Fibroblast of the aortic adventitia (primary cell): ENCODE measurements around the gene UHRF1. TPM values are rescaled to one million over a fixed set of nuclear protein-coding genes. Genes with fewer than 3 reads are reported as not detected.
A peak's percentile ranks its signal among the peaks of the same experiment; 100 is the strongest.

Source experiments
- DNase-seq: peaks from one replicate; pipeline ENCODE4 v3.0.0-alpha.2; 2010; ENCODE audit warnings: low read depth
- H3K4me3 ChIP-seq: 2 replicates; pipeline ENCODE4 v1.5.1; 2011; ENCODE audit warnings: low read depth, mild to moderate bottlenecking, control low read depth, low read length, moderate library complexity
- CTCF ChIP-seq: IDR thresholded peaks from 2 replicates; pipeline ENCODE4 v1.5.1; 2011; ENCODE audit warnings: mild to moderate bottlenecking, low read length, control low read depth, inconsistent platforms; ENCODE audit not compliant: insufficient read depth
- total RNA-seq: library from RNA; depleted of rRNA; stranded (reverse); fragments of >200 nt; gene quantifications from 2 replicates; pipeline ENCODE4 v1.2.3, GENCODE V29; 2012; ENCODE audit warnings: low replicate concordance

Gene UHRF1
- total RNA-seq, 1 donor = 61.8 TPM

GRCh38 chr19:4962085-4962619 is 52.9 kb downstream of the UHRF1 start:
- TF ChIP-seq CTCF = no peak
- no peak for DNase-seq
- H3K4me3 ChIP-seq = no peak overlapping the region

GRCh38 chr19:4965061-4965460 is 55.8 kb downstream of the UHRF1 start:
- no peak for TF ChIP-seq CTCF
- H3K4me3 ChIP-seq = no peak overlapping the region
- DNase-seq = no peak

GRCh38 chr19:4966591-4966990 is 57.3 kb downstream of the UHRF1 start:
- no peak overlapping the region for H3K4me3 ChIP-seq
- TF ChIP-seq CTCF = no peak
- DNase-seq = no peak

- H3K4me3 ChIP-seq = peak overlapping the region; percentile 65
- peak; percentile 25 for DNase-seq
- no peak for TF ChIP-seq CTCF
Measured at GRCh38 chr19:4967738-4968461, 58.6 kb downstream of the UHRF1 start.

GRCh38 chr19:4968462-4969291 is 59.4 kb downstream of the UHRF1 start, which contains the start of gene KDM4B:
Gene KDM4B, plus strand, starts transcription at chr19:4969113. Its CDS starts 63,778 bp downstream, at chr19:5032891.
- DNase-seq = peak; percentile 99
- H3K4me3 ChIP-seq = peak within 1 kb of the TSS; percentile 82
- TF ChIP-seq CTCF = no peak

GRCh38 chr19:4969292-4969771 is 60.0 kb downstream of the UHRF1 start:
- peak overlapping the region; percentile 82 for H3K4me3 ChIP-seq
- no peak for DNase-seq
- TF ChIP-seq CTCF = no peak
